Endometrial microvascular endothelial cells (primary cell): ENCODE results near the gene ANO8. TPM values are rescaled to one million over a fixed set of nuclear protein-coding genes. Genes with fewer than 3 reads are reported as not detected.
"Not testable (repeated sequence)": the region's sequence is repeated elsewhere in the genome, so short reads cannot be mapped to it uniquely, and the experiment has no call there.

Experiments used
- in situ Hi-C: cut with HindIII; loops from 2 replicates; pipeline ENCODE4 v1.10.0; 2017; ENCODE audit warnings: low sequenced_read_pairs, low pct_unique_long_range_greater_than_20kb; ENCODE audit errors: inconsistent ontology term
- total RNA-seq: library from RNA; depleted of rRNA; stranded (reverse); fragments of >200 nt; gene quantifications from one replicate; pipeline ENCODE4 v1.2.3, GENCODE V29; 2015; ENCODE audit errors: inconsistent ontology term

The ANO8 gene
- total RNA-seq, 1 donor from 2014 or later: 0.84 TPM

GRCh38 chr19:17300992-17301619, 33.5 kb downstream of the ANO8 start:
- in situ Hi-C loops: no loop called here

GRCh38 chr19:17296976-17297375, 37.7 kb downstream of the ANO8 start:
- in situ Hi-C loops: no loop called here

DNA sequence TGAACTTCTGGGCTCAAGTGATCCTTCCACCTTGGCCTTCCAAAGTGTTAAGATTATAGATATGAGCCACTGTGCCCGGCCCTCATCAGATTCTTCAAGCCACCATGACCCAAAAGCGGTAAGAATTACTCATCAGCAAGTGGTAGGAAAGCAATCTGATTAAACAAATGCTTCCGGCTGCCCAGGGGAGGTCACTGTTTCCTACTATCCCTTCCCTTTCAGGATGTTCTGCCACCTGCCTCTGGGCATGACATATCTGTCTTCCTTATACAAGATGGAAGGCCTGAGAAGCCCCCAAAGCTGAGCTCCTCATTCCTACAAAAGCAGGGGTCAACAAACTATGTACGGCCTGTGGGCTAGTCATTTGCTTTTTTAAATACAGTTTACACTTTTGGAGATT, 38.4 kb downstream of the ANO8 start:
- in situ Hi-C loops: no loop called here

GRCh38 chr19:17295551-17295950, 39.1 kb downstream of the ANO8 start:
- in situ Hi-C loops: not testable (repeated sequence)

DNA sequence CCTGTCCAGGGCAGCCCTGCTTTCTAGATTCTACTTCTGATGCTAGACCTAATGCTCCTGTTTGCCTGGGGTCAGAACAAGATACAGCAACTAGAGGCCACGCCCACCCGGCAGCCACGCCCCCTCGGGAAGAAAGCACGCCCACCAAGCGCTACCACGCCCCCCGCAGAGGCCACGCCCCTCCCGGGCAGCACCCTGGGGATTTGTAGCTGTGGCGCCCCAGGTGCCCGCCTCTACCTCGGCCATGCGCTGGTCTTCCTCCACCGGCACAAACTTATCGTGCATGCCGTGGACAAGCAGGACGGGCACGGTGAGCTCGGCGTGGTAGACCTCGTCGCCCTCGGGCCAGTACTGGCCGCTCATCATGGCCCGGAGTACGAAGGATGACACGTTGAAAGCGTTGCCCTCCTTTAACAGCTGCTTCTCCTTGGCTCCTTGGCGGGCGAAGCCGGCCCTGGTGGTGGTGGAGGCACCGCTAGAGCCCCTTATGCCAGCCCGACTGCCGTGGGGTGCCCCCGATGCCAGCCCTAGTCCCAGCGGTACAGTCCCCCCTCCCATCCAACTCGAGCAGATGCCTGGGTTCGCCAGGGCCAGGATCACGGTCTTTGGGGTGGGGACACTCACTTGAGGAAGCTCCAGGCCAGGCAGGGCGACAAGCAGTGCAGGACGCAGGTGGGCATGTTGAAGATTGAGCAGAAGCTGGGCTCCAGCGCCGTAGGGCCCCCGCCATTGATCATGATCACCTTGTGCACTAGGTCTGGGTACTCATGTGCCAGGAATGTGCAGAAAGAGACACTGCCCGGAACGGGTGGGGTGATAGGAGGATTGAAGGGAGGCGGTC, 40.4 kb downstream of the ANO8 start:
- in situ Hi-C loops: no loop called here

GRCh38 chr19:17293605-17294004, 41.0 kb downstream of the ANO8 start:
- in situ Hi-C loops: no loop called here

DNA sequence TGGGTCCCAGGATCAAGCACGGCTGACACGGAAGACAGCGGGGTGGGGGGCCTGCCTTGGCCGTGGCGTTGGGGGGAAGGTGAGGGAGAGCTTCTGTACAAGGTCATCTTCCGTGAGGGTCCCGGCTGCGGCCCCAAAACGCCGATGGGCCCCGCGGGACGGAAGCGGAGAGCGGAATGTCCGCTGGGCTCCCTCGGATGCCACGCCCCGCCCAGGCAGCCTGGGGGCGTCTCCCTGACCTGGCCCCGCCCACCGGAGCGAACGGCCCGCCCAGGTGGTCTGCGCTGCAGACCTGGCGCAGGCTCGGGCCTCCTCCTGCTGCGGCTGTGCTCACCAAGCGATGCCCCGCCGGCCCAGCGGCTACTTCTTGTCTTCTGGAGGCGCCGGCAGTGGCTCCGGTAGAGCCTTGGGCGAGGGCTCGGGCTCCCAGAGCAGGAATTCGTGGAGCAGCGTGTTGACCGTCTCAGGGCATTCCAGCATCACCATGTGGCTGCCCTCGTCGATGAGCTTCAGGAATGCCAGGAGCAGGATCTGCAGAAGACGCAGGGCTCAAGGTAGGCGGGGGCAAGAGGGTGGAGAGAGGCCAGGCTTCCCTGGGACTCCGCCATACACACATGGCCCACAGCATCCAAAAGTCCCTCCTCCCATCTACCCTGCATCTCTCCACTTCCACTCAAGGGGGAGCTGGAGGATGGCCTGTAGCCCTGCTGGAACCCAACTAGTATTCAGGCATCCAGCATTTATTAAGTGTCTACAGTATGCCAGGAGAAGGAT, 42.2 kb downstream of the ANO8 start:
- in situ Hi-C loops: no loop called here

DNA sequence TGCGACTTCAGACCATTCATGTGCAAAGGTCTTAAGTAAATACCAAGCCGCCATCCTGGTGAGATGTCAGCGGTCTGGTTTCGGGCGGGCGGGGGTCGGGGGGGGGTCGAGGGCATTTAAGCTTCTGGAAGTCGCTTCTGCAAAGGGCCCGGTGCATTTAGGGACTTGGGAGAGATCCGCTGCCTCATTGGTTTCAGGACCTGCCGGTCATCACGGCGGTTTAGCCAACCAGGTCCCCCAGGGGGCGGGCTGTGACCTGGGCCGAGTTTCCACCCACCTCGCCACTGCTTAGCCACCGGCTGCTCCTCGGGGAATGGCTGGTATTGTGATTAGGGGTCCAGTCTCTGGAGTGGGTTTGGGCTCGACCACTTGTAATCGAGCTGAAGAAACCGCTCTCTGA, 45.2 kb downstream of the ANO8 start:
- in situ Hi-C loops: no loop called here

DNA sequence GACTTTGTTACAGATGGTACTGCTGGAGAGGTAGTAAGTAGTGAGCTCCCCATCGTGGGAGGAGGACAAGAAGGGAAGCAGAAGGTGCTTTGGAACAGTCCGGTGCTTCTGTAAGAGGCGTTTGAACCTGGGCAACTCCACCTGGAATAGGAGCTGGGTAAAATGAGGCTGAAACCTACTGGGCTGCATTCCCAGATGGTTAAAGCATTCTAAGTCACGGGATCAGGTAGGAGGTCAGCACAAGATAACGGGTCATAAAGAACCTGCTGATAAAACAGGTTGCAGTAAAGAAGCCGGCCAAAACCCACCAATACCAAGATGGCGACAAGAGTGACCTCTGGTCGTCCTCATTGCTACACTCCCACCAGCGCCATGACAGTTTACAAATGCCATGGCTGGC, 47.9 kb downstream of the ANO8 start:
- in situ Hi-C loops: no loop called here

DNA sequence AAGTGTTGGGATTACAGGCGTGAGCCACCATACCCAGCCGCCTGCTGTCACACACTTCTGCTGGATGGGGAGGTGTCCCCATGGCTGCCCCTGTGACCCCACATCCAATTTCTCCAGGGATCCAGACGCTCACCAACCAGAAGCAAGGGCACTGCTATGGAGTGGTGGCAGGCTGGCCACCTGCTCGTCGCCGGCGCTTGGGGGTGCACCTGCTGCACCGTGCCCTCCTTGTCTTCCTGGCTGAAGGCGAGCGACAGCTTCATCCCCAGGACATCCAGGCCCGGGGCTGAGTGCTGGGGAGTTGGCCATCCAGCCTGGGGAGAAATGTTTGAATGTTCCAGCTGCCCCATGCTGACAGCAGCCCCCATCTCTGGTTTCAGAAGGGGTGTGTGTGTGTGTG, 48.4 kb downstream of the ANO8 start:
- in situ Hi-C loops: no loop called here

- in situ Hi-C loops: no loop called here
These were observed 49.1 kb downstream of the ANO8 start for GRCh38 chr19:17285415-17286135.

DNA sequence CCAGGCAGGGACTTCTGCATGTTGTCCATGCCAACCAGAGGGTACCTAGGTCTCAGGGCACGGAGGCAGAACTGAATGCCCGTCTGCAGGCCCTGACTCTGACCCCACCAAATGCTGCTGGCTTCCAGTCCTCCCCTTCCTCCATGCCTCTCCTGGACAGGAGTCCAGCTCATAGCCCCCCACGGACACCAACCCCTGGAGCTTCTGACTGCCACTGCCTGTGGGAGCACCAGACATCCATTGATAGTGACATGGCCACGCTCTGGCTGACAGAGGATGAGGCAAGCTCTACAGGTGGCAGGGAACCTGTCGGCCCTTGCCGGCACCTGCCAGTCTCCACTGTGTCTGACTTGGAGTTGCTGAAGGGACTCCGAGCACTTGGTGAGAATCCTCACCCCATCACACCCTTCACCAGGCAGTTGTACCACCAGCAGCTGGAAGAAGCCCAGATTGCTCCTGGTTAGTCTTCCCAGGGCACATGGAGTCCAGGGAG, 51.1 kb downstream of the ANO8 start:
- in situ Hi-C loops: no loop called here

DNA sequence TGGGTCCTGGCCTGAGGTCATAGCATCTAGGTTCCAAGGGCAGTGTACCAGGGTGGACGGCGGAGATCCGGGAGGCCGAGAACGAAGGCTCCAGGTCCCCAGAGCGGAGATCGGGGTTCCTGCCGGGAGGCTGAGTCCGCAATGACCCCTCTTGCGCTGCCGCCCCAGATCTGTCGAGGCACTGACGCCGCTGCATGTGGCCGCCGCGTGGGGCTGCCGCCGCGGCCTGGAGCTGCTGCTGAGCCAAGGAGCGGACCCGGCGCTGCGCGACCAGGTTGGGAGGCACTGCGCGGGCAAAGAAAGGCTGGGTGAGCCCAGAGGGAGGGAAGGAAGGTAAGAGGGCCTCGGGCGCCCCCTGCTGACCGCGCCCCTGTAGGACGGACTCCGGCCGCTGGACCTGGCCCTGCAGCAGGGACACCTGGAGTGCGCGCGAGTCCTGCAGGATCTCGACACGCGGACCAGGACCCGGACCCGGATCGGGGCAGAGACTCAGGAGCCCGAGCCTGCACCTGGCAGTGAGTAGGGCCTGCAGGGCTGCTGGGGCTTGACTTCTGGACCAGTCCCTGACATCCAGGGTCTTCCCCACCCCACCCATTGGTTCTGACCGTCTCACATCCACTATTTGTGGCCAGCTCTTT, 52.0 kb downstream of the ANO8 start:
- in situ Hi-C loops: no loop called here

GRCh38 chr19:17281391-17282304, 53.0 kb downstream of the ANO8 start, which contains the start of gene ANKLE1:
TSS of gene ANKLE1 (plus strand) at chr19:17281901. CDS start at chr19:17281921, 20 bp downstream.
- in situ Hi-C loops: no loop called here

DNA sequence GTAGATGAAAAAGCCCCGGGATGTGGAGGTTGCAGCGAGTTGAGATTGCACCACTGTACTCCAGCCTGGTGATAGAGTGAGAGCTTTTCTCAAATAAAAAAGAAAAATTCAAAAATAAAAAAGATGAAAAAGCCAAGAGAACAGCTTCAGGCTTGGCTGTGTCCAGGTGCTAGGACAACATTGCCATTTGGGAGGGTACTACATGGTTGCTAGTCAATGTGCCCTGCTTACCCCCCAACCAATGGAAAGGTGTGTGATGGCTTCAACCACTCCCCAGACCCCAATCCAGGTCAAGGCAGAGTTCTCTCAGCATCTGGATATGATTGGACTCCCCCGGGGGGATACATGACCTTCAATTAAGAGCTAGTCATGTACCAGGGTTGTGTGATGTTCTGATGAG, 55.2 kb downstream of the ANO8 start:
- in situ Hi-C loops: no loop called here

DNA sequence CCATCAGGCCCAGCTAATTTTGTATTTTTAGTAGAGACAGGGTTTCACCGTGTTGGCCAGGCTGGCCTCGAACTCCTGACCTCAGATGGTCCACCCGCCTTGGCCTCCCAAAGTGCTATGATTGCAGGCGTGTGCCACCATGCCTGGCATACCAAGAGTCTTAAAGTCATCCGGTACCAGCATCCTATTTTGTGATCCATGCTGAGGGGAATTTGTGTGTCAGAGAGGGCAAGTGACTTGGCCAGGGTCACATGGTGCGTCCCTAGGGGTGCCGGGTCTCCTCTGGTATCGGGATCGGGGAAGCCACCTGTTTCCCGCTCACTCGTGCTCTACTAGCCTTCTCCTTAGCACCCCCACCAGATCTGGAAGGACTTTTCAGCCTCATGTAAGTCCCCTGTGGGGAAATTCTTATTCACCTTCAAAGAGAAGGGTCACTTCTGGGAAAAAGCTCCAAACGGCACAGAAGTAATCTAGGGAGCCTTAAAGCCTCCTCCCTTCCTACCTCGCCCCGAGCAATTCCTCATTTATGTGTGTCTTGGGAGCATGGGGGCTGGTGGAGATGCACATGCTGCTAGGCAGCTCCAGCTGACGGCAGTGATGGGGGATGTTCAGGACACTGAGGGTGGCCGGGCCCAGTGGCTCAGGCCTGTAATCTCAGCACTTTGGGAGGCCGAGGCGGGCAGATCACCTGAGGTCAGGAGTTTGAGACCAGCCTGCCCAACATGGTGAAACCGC, 59.0 kb downstream of the ANO8 start:
- in situ Hi-C loops: no loop called here

GRCh38 chr19:17274892-17275291, 59.8 kb downstream of the ANO8 start:
- in situ Hi-C loops: not testable (repeated sequence)
